ENCODE data around the gene P2RY2.

GRCh38 chr11:73177778-73178539, 40.1 kb upstream of the P2RY2 start:
- TF ChIP-seq CTCF (conservative IDR thresholded peaks at IDR 0.05 in 1 of 2, IDR thresholded peaks at IDR 0.05 in 1 of 2; ENCODE audit: low read depth in 1 of 2, low read length in 2 of 2) (peak; percentile 70 to 78), EZH2 (IDR thresholded peaks at IDR 0.05; ENCODE audit: low read length, missing control alignments) (no peak)
